HCT116 (cell line): ENCODE data around the gene HOXA2. TPM values are rescaled to one million over a fixed set of nuclear protein-coding genes. Genes with fewer than 3 reads are reported as not detected.

Source experiments
- ATAC-seq: fragments of 200-7000 bp; cut with Tn5 transposase; 2 replicates; pipeline ENCODE4 v1.9.1; 2020; ENCODE audit warnings: mild to moderate bottlenecking, moderate library complexity
- BruUV-seq: library from RNA; stranded (reverse); fragments of 400-500 nt; replicated peaks from 2 replicates; lab custom pipeline; 2021; lab: Mats Ljungman, UMichigan
- CTCF ChIA-PET: fragments of 300-600 bp; sonication (Branson Sonifier 250); formaldehyde crosslinking; loops from one replicate; lab custom pipeline; 2021; ENCODE audit warnings: antibody characterized with exemption; lab: Charles Lee
- POLR2A ChIA-PET: fragments of 300-600, 350-600 bp; sonication (Branson Sonifier 250); formaldehyde crosslinking; loops from one replicate; lab custom pipeline; 2021; ENCODE audit warnings: antibody characterized with exemption; lab: Charles Lee
- RAD21 ChIA-PET, 2 experiments: fragments of 300-600 bp; sonication (Branson Sonifier 250); formaldehyde crosslinking; loops; one replicate each; lab custom pipeline; 2023; ENCODE audit warnings: low total read pairs in 2 of 2; ENCODE audit not compliant: uncharacterized antibody in 2 of 2, unreplicated experiment in 2 of 2, low non-redundant PET in 1 of 2; lab: Charles Lee
- DNase-seq: peaks from one replicate; pipeline ENCODE4 v3.0.0-alpha.2; 2010; ENCODE audit warnings: low read depth, low spot score
- H2AFZ ChIP-seq: fragments of 200-600 bp; shearing (Covaris generic), sonication (generic); 2 replicates; pipeline ENCODE4 v1.6.1; 2017; ENCODE audit warnings: low read depth, mixed run types, mixed read lengths, antibody characterized with exemption, low read length; ENCODE audit not compliant: poor library complexity, severe bottlenecking
- H3K27ac ChIP-seq: 2 replicates; pipeline ENCODE4 v1.5.1; 2012; ENCODE audit warnings: low read depth, low read length
- H3K27me3 ChIP-seq: fragments of 200-600 bp; sonication (generic); 2 replicates; pipeline ENCODE4 v1.6.1; 2016; ENCODE audit warnings: mixed run types, low read length, mixed read lengths; ENCODE audit not compliant: insufficient read depth
- H3K36me3 ChIP-seq, 2 experiments: fragments of 200-500 bp in 1 of 2; fragments of 200-600 bp in 1 of 2; sonication (Bioruptor generic) in 1 of 2; sonication (generic) in 1 of 2; 2 replicates each; pipeline versions ENCODE4 v1.5.1 to v1.6.1; 2014 to 2016; ENCODE audit warnings: low read length in 2 of 2, inconsistent platforms in 1 of 2, mixed read lengths in 1 of 2, mixed run types in 1 of 2; ENCODE audit not compliant: insufficient read depth in 2 of 2, control insufficient read depth in 1 of 2
- H3K4me1 ChIP-seq, 2 experiments: fragments of 200-600 bp in 1 of 2; sonication (generic) in 1 of 2; 2 replicates each; pipeline versions ENCODE4 v1.5.1 to v1.6.1; 2012 to 2017; ENCODE audit warnings: low read length in 2 of 2, inconsistent platforms in 1 of 2, mild to moderate bottlenecking in 1 of 2, mixed read lengths in 1 of 2, mixed run types in 1 of 2, moderate library complexity in 1 of 2; ENCODE audit not compliant: insufficient read depth in 2 of 2, control insufficient read depth in 1 of 2
- H3K4me2 ChIP-seq: fragments of 200-600 bp; sonication (generic); 2 replicates; pipeline ENCODE4 v1.6.1; 2017; ENCODE audit warnings: mixed run types, low read length, mixed read lengths
- H3K4me3 ChIP-seq, 2 experiments: fragments of 200-600 bp in 1 of 2; sonication (generic) in 1 of 2; replicated peaks in 1 of 2; 2 replicates each; pipeline ENCODE4 v1.5.1; 2011 to 2016; ENCODE audit warnings: low read length in 2 of 2, control low read depth in 1 of 2, low read depth in 1 of 2, mild to moderate bottlenecking in 1 of 2, mixed read lengths in 1 of 2, mixed run types in 1 of 2
- H3K79me2 ChIP-seq: fragments of 200-600 bp; sonication (generic); 2 replicates; pipeline ENCODE4 v1.6.1; 2017; ENCODE audit warnings: mild to moderate bottlenecking, mixed run types, low read length, moderate library complexity, mixed read lengths; ENCODE audit not compliant: insufficient read depth
- H3K9ac ChIP-seq: fragments of 200-600 bp; sonication (generic); 2 replicates; pipeline ENCODE4 v1.6.1; 2016; ENCODE audit warnings: low read length, mixed read lengths
- H3K9me2 ChIP-seq: fragments of 200-600 bp; sonication (generic), shearing (Covaris generic); 2 replicates; pipeline ENCODE4 v1.6.1; 2017; ENCODE audit warnings: mixed run types, mild to moderate bottlenecking, moderate library complexity; ENCODE audit not compliant: insufficient read depth
- H3K9me3 ChIP-seq, 2 experiments: fragments of 200-500 bp in 1 of 2; fragments of 200-600 bp in 1 of 2; sonication (Bioruptor generic) in 1 of 2; sonication (generic) in 1 of 2; 2 replicates each; pipeline ENCODE4 v1.6.1; 2014 to 2017; ENCODE audit warnings: low read length in 2 of 2, mixed read lengths in 2 of 2, inconsistent platforms in 1 of 2, low read depth in 1 of 2, mild to moderate bottlenecking in 1 of 2, mixed run types in 1 of 2, moderate library complexity in 1 of 2; ENCODE audit not compliant: control insufficient read depth in 1 of 2, insufficient read depth in 1 of 2
- H4K20me1 ChIP-seq: fragments of 200-600 bp; sonication (generic), shearing (Covaris generic); 2 replicates; pipeline ENCODE4 v1.6.1; 2017; ENCODE audit warnings: mixed run types, mild to moderate bottlenecking, moderate library complexity; ENCODE audit not compliant: insufficient read depth
- CBX3 ChIP-seq: IDR thresholded peaks from 2 replicates; pipeline ENCODE4 v1.6.1; 2012; ENCODE audit warnings: low read depth
- CTCF ChIP-seq, 3 experiments: fragments of 200-600 bp in 1 of 3; sonication (generic) in 1 of 3; IDR thresholded peaks in 2 of 3; conservative IDR thresholded peaks in 1 of 3; 2 replicates each; pipeline ENCODE4 v1.5.1; 2012 to 2017; ENCODE audit warnings: low read depth in 2 of 3, low read length in 2 of 3, antibody characterized with exemption in 1 of 3, borderline replicate concordance in 1 of 3, control low read depth in 1 of 3, mild to moderate bottlenecking in 1 of 3, mixed read lengths in 1 of 3, mixed run types in 1 of 3, moderate library complexity in 1 of 3; ENCODE audit not compliant: insufficient read depth in 1 of 3
- POLR2AphosphoS5 ChIP-seq: IDR thresholded peaks from 2 replicates; pipeline ENCODE4 v1.6.1; 2011; ENCODE audit warnings: mild to moderate bottlenecking, low read depth, low read length, moderate library complexity
- SIN3A ChIP-seq: IDR thresholded peaks from 2 replicates; pipeline ENCODE4 v1.6.1; 2012; ENCODE audit warnings: low read depth
- SP1 ChIP-seq: IDR thresholded peaks from 2 replicates; pipeline ENCODE4 v1.6.1; 2012; ENCODE audit warnings: low read depth
- YY1 ChIP-seq: IDR thresholded peaks from 2 replicates; pipeline ENCODE4 v1.6.1; 2011; ENCODE audit warnings: low read length, low read depth, moderate library complexity, mild to moderate bottlenecking; ENCODE audit not compliant: insufficient replicate concordance; ENCODE audit errors: extremely low read depth
- intact Hi-C: fragments of 100-400 bp; cut with micrococcal nuclease; formaldehyde crosslinking; loops from 2 replicates; pipeline ENCODE4 v1.10.0; 2022
- total RNA-seq: library from RNA; stranded (reverse); gene quantifications from one replicate; pipeline ENCODE4 v1.2.1, GENCODE V29; 2021; ENCODE audit not compliant: unreplicated experiment

HOXA2 gene
- total RNA-seq, 1 experiment from 2014 or later, result 0.57 TPM

GRCh38 chr7:27146491-27147198, 44.2 kb upstream of the HOXA2 start:
- ATAC-seq, result no peak
- CTCF ChIA-PET, result no interaction called here
- peaks cover 17 to 41% of the 10 kb centered on the region in 2 experiments for H3K4me1 ChIP-seq
- no peak for DNase-seq
- no peak overlapping the region for H2AFZ ChIP-seq
- H3K4me2 ChIP-seq, result no peak overlapping the region
- no TSS peak for BruUV-seq
- RAD21 ChIA-PET, result no interaction called here
- no peaks in the 10 kb centered on the region for H3K9me2 ChIP-seq
- H3K27me3 ChIP-seq, result no peaks in the 10 kb centered on the region
- peaks cover 44% of the 10 kb centered on the region for H3K79me2 ChIP-seq
- TF ChIP-seq CBX3, result no peak
- TF ChIP-seq POLR2AphosphoS5, result no peak
- TF ChIP-seq, all 23 proteins: peak for 0
- H4K20me1 ChIP-seq, result no peaks in the 10 kb centered on the region
- H3K9me3 ChIP-seq, result no peaks in the 10 kb centered on the region
- H3K27ac ChIP-seq, result no peak overlapping the region
- H3K36me3 ChIP-seq, result peaks cover 6 to 12% of the 10 kb centered on the region in 2 experiments; a peak in 2 of 4 replicates
- H3K4me3 ChIP-seq, result no peak overlapping the region
- POLR2A ChIA-PET, result no interaction called here
- H3K9ac ChIP-seq, result no peak overlapping the region
- intact Hi-C loops, result no loop called here

GRCh38 chr7:27145914-27146412, 43.5 kb upstream of the HOXA2 start:
- H3K4me1 ChIP-seq, result peaks cover 15 to 35% of the 10 kb centered on the region in 2 experiments
- intact Hi-C loops, result no loop called here
- no peak overlapping the region for H3K4me2 ChIP-seq
- ChIA-PET CTCF (no interaction called here), RAD21 (no interaction called here), POLR2A (no interaction called here)
- H3K27me3 ChIP-seq, result no peaks in the 10 kb centered on the region
- no peak overlapping the region for H3K4me3 ChIP-seq
- H3K79me2 ChIP-seq, result peaks cover 37% of the 10 kb centered on the region
- H3K9ac ChIP-seq, result no peak overlapping the region
- no peaks in the 10 kb centered on the region for H3K9me2 ChIP-seq
- H3K9me3 ChIP-seq, result no peaks in the 10 kb centered on the region
- BruUV-seq, result no TSS peak
- no peak overlapping the region for H3K27ac ChIP-seq
- no peak for ATAC-seq
- DNase-seq, result no peak
- peaks cover 8 to 12% of the 10 kb centered on the region in 2 experiments; a peak in 3 of 4 replicates for H3K36me3 ChIP-seq
- H4K20me1 ChIP-seq, result no peaks in the 10 kb centered on the region
- TF ChIP-seq YY1 (no peak), CTCF (IDR thresholded peaks at IDR 0.05 in 2 of 3, conservative IDR thresholded peaks at IDR 0.05 in 1 of 3; ENCODE audit: borderline replicate concordance in 1 of 3, insufficient read depth in 1 of 3, low read depth in 2 of 3, low read length in 2 of 3) (no peak), POLR2AphosphoS5 (no peak), SIN3A (no peak), SP1 (no peak)
- TF ChIP-seq, all 23 proteins: peak for 0
- no peak overlapping the region for H2AFZ ChIP-seq
